ENCODE data around the gene KHDC1. TPM values are rescaled to one million over a fixed set of nuclear protein-coding genes. Genes with fewer than 3 reads are reported as not detected.
"Not testable (repeated sequence)": the region's sequence is repeated elsewhere in the genome, so short reads cannot be mapped to it uniquely, and the experiment has no call there.

The KHDC1 gene
- total and polyA plus RNA-seq, 2 donors (not counting 1 experiment from before 2014, with no cell fraction given) = 5.3 to 5.6 TPM

GRCh38 chr6:73309535-73309784, 46.5 kb upstream of the KHDC1 start:
- H3K27me3 ChIP-seq (ENCODE audit: control insufficient read depth, insufficient read depth, low read length) = no peaks in the 10 kb centered on the region
- peak overlapping the region; percentile 99 for H2AFZ ChIP-seq (ENCODE audit: low read length)
- peak overlapping the region; percentile 76 for H3K9ac ChIP-seq (ENCODE audit: insufficient read depth, low read length)
- peaks cover 8% of the 10 kb centered on the region for H3K79me2 ChIP-seq (ENCODE audit: control insufficient read depth, insufficient read depth, low read length)
- peak overlapping the region; percentile 63 to 87 (median 77) for H3K4me3 ChIP-seq (replicated peaks in 1 of 4; ENCODE audit: control extremely low read depth in 1 of 4, insufficient read depth in 1 of 4, low read depth in 3 of 4, low read length in 4 of 4)
- peak overlapping the region; percentile 73 for H3K4me2 ChIP-seq (ENCODE audit: extremely low read depth, insufficient read depth, low read length)
- TF ChIP-seq EZH2 (IDR thresholded peaks at IDR 0.05; ENCODE audit: low read length, missing control alignments) (no peak), CTCF (conservative IDR thresholded peaks at IDR 0.05 in 1 of 2, IDR thresholded peaks at IDR 0.05 in 1 of 2; ENCODE audit: low read depth in 1 of 2, low read length in 2 of 2) (no peak)
- no peaks in the 10 kb centered on the region for H3K4me1 ChIP-seq (ENCODE audit: control insufficient read depth, extremely low read depth, insufficient read depth, low read length)
- peak overlapping the region; percentile 79 for H3K27ac ChIP-seq (ENCODE audit: insufficient read depth, low read length)
- H3K9me3 ChIP-seq (ENCODE audit: control insufficient read depth, insufficient read depth, low read depth, low read length) = no peaks in the 10 kb centered on the region
- no peak for DNase-seq (ENCODE audit: low read depth in 2 of 2)
- H4K20me1 ChIP-seq (ENCODE audit: control insufficient read depth, extremely low read depth, insufficient read depth, low read length) = no peaks in the 10 kb centered on the region
- H3K36me3 ChIP-seq (ENCODE audit: control insufficient read depth, insufficient read depth, low read length) = no peaks in the 10 kb centered on the region

GRCh38 chr6:73308712-73309534, 45.9 kb upstream of the KHDC1 start:
- Histone ChIP-seq H3K9me3 (ENCODE audit: control insufficient read depth, insufficient read depth, low read depth, low read length) (no peaks in the 10 kb centered on the region), H3K9ac (ENCODE audit: insufficient read depth, low read length) (peak overlapping the region; percentile 76), H3K4me2 (ENCODE audit: extremely low read depth, insufficient read depth, low read length) (peak overlapping the region; percentile 73), H2AFZ (ENCODE audit: low read length) (peak overlapping the region; percentile 99), H3K4me3 (replicated peaks in 1 of 4; ENCODE audit: control extremely low read depth in 1 of 4, insufficient read depth in 1 of 4, low read depth in 3 of 4, low read length in 4 of 4) (peak overlapping the region; percentile 63 to 87 (median 77)), H3K4me1 (ENCODE audit: control insufficient read depth, extremely low read depth, insufficient read depth, low read length) (no peaks in the 10 kb centered on the region), H3K36me3 (ENCODE audit: control insufficient read depth, insufficient read depth, low read length) (no peaks in the 10 kb centered on the region), H3K27ac (ENCODE audit: insufficient read depth, low read length) (peak overlapping the region; percentile 79), H3K27me3 (ENCODE audit: control insufficient read depth, insufficient read depth, low read length) (no peaks in the 10 kb centered on the region), H3K79me2 (ENCODE audit: control insufficient read depth, insufficient read depth, low read length) (peaks cover 8% of the 10 kb centered on the region), H4K20me1 (ENCODE audit: control insufficient read depth, extremely low read depth, insufficient read depth, low read length) (no peaks in the 10 kb centered on the region)
- peak; percentile 27 to 51 for DNase-seq (ENCODE audit: low read depth in 2 of 2)
- TF ChIP-seq EZH2 (IDR thresholded peaks at IDR 0.05; ENCODE audit: low read length, missing control alignments) (no peak), CTCF (conservative IDR thresholded peaks at IDR 0.05 in 1 of 2, IDR thresholded peaks at IDR 0.05 in 1 of 2; ENCODE audit: low read depth in 1 of 2, low read length in 2 of 2) (peak; percentile 10 to 38)

GRCh38 chr6:73303773-73304172, 40.8 kb upstream of the KHDC1 start:
- not testable (repeated sequence) for H3K36me3 ChIP-seq (ENCODE audit: control insufficient read depth, insufficient read depth, low read length)

More at GRCh38 chr6:73303773-73304172, 40.8 kb upstream of the KHDC1 start:
- not testable (repeated sequence) for DNase-seq (ENCODE audit: low read depth in 2 of 2); H2AFZ ChIP-seq (ENCODE audit: low read length); H3K9ac ChIP-seq (ENCODE audit: insufficient read depth, low read length); H3K4me1 ChIP-seq (ENCODE audit: control insufficient read depth, extremely low read depth, insufficient read depth, low read length); H3K4me2 ChIP-seq (ENCODE audit: extremely low read depth, insufficient read depth, low read length); H3K4me3 ChIP-seq (replicated peaks in 1 of 4; ENCODE audit: control extremely low read depth in 1 of 4, insufficient read depth in 1 of 4, low read depth in 3 of 4, low read length in 4 of 4); H3K9me3 ChIP-seq (ENCODE audit: control insufficient read depth, insufficient read depth, low read depth, low read length); H3K27me3 ChIP-seq (ENCODE audit: control insufficient read depth, insufficient read depth, low read length); H4K20me1 ChIP-seq (ENCODE audit: control insufficient read depth, extremely low read depth, insufficient read depth, low read length); H3K27ac ChIP-seq (ENCODE audit: insufficient read depth, low read length); H3K79me2 ChIP-seq (ENCODE audit: control insufficient read depth, insufficient read depth, low read length)

Measured in fibroblast of lung (primary cell).